Measurements from ENCODE around the gene DGLUCY. TPM values are rescaled to one million over a fixed set of nuclear protein-coding genes. Genes with fewer than 3 reads are reported as not detected.
A peak's percentile ranks its signal among the peaks of the same experiment; 100 is the strongest.
"Not testable (repeated sequence)": the region's sequence is repeated elsewhere in the genome, so short reads cannot be mapped to it uniquely, and the experiment has no call there.

DGLUCY gene
- total RNA-seq, 2 donors from 2014 or later = 73.8 to 88.7 TPM

- Mint-ChIP-seq H3K36me3 (ENCODE audit: low read depth) (peaks cover 50% of the 10 kb centered on the region), H3K4me1 (peaks cover 14% of the 10 kb centered on the region)
- H3K4me3 Mint-ChIP-seq; H3K27me3 Mint-ChIP-seq; H3K9me3 Mint-ChIP-seq; H3K27ac Mint-ChIP-seq; ATAC-seq (replicated peaks): not testable (repeated sequence)
Observed at GRCh38 chr14:91156142-91156666, 42.3 kb downstream of the DGLUCY start.

- H3K4me3 Mint-ChIP-seq; H3K27ac Mint-ChIP-seq; ATAC-seq (replicated peaks); H3K9me3 Mint-ChIP-seq; H3K27me3 Mint-ChIP-seq: not testable (repeated sequence)
- Mint-ChIP-seq H3K4me1 (peaks cover 14% of the 10 kb centered on the region), H3K36me3 (ENCODE audit: low read depth) (peaks cover 56% of the 10 kb centered on the region)
Observed at GRCh38 chr14:91156877-91157276, 43.0 kb downstream of the DGLUCY start.

GRCh38 chr14:91158091-91158790 lies 44.4 kb downstream of the DGLUCY start:
- Mint-ChIP-seq H3K4me1 (peaks cover 14% of the 10 kb centered on the region), H3K9me3 (no peaks in the 10 kb centered on the region), H3K27me3 (no peaks in the 10 kb centered on the region), H3K27ac (peak overlapping the region; percentile 68), H3K36me3 (ENCODE audit: low read depth) (peaks cover 61% of the 10 kb centered on the region), H3K4me3 (no peak overlapping the region)
- ATAC-seq (replicated peaks) = no peak

- no peak overlapping the region for H3K4me3 Mint-ChIP-seq
- H3K36me3 Mint-ChIP-seq (ENCODE audit: low read depth) = peaks cover 69% of the 10 kb centered on the region
- no peak for ATAC-seq (replicated peaks)
- no peaks in the 10 kb centered on the region for H3K9me3 Mint-ChIP-seq
- no peaks in the 10 kb centered on the region for H3K27me3 Mint-ChIP-seq
- H3K4me1 Mint-ChIP-seq = peaks cover 14% of the 10 kb centered on the region
- H3K27ac Mint-ChIP-seq = peak overlapping the region; percentile 37
Observed at GRCh38 chr14:91159182-91159581, 45.3 kb downstream of the DGLUCY start.

GRCh38 chr14:91159906-91160305 lies 46.0 kb downstream of the DGLUCY start:
- H3K27ac Mint-ChIP-seq = peak overlapping the region; percentile 37
- peaks cover 76% of the 10 kb centered on the region for H3K36me3 Mint-ChIP-seq (ENCODE audit: low read depth)
- H3K27me3 Mint-ChIP-seq = no peaks in the 10 kb centered on the region
- no peak for ATAC-seq (replicated peaks)
- peaks cover 10% of the 10 kb centered on the region for H3K4me1 Mint-ChIP-seq
- no peaks in the 10 kb centered on the region for H3K9me3 Mint-ChIP-seq
- no peak overlapping the region for H3K4me3 Mint-ChIP-seq

- ATAC-seq (replicated peaks) = no peak
- Mint-ChIP-seq H3K9me3 (no peaks in the 10 kb centered on the region), H3K36me3 (ENCODE audit: low read depth) (peaks cover 99% of the 10 kb centered on the region), H3K27ac (no peak overlapping the region), H3K27me3 (no peaks in the 10 kb centered on the region), H3K4me3 (no peak overlapping the region), H3K4me1 (no peaks in the 10 kb centered on the region)
Observed at GRCh38 chr14:91163316-91163715, 49.4 kb downstream of the DGLUCY start.

- Mint-ChIP-seq H3K4me1 (no peaks in the 10 kb centered on the region), H3K9me3 (no peaks in the 10 kb centered on the region), H3K27me3 (no peaks in the 10 kb centered on the region), H3K27ac (peak overlapping the region; percentile 81), H3K4me3 (no peak overlapping the region), H3K36me3 (ENCODE audit: low read depth) (peaks cover 95% of the 10 kb centered on the region)
- no peak for ATAC-seq (replicated peaks)
Observed at GRCh38 chr14:91164676-91165075, 50.8 kb downstream of the DGLUCY start.

GRCh38 chr14:91167380-91167770 lies 53.5 kb downstream of the DGLUCY start:
- Mint-ChIP-seq H3K36me3 (ENCODE audit: low read depth) (peaks cover 79% of the 10 kb centered on the region), H3K27ac (peak overlapping the region; percentile 27), H3K9me3 (no peaks in the 10 kb centered on the region), H3K4me1 (no peaks in the 10 kb centered on the region), H3K27me3 (no peaks in the 10 kb centered on the region), H3K4me3 (no peak overlapping the region)
- no peak for ATAC-seq (replicated peaks)

GRCh38 chr14:91169951-91170350 lies 56.1 kb downstream of the DGLUCY start:
- no peaks in the 10 kb centered on the region for H3K27me3 Mint-ChIP-seq
- peaks cover 5% of the 10 kb centered on the region for H3K4me1 Mint-ChIP-seq
- no peak for ATAC-seq (replicated peaks)
- peaks cover 70% of the 10 kb centered on the region for H3K36me3 Mint-ChIP-seq (ENCODE audit: low read depth)
- no peak overlapping the region for H3K27ac Mint-ChIP-seq
- no peaks in the 10 kb centered on the region for H3K9me3 Mint-ChIP-seq
- H3K4me3 Mint-ChIP-seq = no peak overlapping the region

GRCh38 chr14:91170504-91171121 lies 56.7 kb downstream of the DGLUCY start:
- Mint-ChIP-seq H3K4me1 (peaks cover 5% of the 10 kb centered on the region), H3K4me3 (no peak overlapping the region), H3K27ac (no peak overlapping the region), H3K9me3 (no peaks in the 10 kb centered on the region), H3K36me3 (ENCODE audit: low read depth) (peaks cover 70% of the 10 kb centered on the region), H3K27me3 (no peaks in the 10 kb centered on the region)
- no peak for ATAC-seq (replicated peaks)

- no peak overlapping the region for H3K4me3 Mint-ChIP-seq
- H3K27me3 Mint-ChIP-seq = no peaks in the 10 kb centered on the region
- H3K9me3 Mint-ChIP-seq = no peaks in the 10 kb centered on the region
- peak overlapping the region; percentile 56 for H3K27ac Mint-ChIP-seq
- peaks cover 69% of the 10 kb centered on the region for H3K36me3 Mint-ChIP-seq (ENCODE audit: low read depth)
- ATAC-seq (replicated peaks) = no peak
- peaks cover 5% of the 10 kb centered on the region for H3K4me1 Mint-ChIP-seq
Observed at GRCh38 chr14:91171291-91171690, 57.4 kb downstream of the DGLUCY start.

GRCh38 chr14:91173221-91173670 lies 59.4 kb downstream of the DGLUCY start:
- Mint-ChIP-seq H3K9me3 (no peaks in the 10 kb centered on the region), H3K4me1 (peaks cover 16% of the 10 kb centered on the region), H3K4me3 (no peak overlapping the region), H3K27ac (no peak overlapping the region), H3K27me3 (no peaks in the 10 kb centered on the region), H3K36me3 (ENCODE audit: low read depth) (peaks cover 64% of the 10 kb centered on the region)
- peak; percentile 71 for ATAC-seq (replicated peaks)

GRCh38 chr14:91173904-91174303 lies 60.0 kb downstream of the DGLUCY start:
- ATAC-seq (replicated peaks) = no peak
- Mint-ChIP-seq H3K27ac (no peak overlapping the region), H3K36me3 (ENCODE audit: low read depth) (peaks cover 60% of the 10 kb centered on the region)

GRCh38 chr14:91175291-91176201 lies 61.7 kb downstream of the DGLUCY start:
- ATAC-seq (replicated peaks) = no peak

More at GRCh38 chr14:91173904-91174303, 60.0 kb downstream of the DGLUCY start:
- H3K27me3 Mint-ChIP-seq = no peaks in the 10 kb centered on the region
- no peak overlapping the region for H3K4me3 Mint-ChIP-seq
- no peaks in the 10 kb centered on the region for H3K9me3 Mint-ChIP-seq
- H3K4me1 Mint-ChIP-seq = peaks cover 16% of the 10 kb centered on the region

More at GRCh38 chr14:91175291-91176201, 61.7 kb downstream of the DGLUCY start:
- Mint-ChIP-seq H3K4me1 (peaks cover 16% of the 10 kb centered on the region), H3K9me3 (no peaks in the 10 kb centered on the region), H3K4me3 (no peak overlapping the region), H3K27me3 (no peaks in the 10 kb centered on the region), H3K27ac (peak overlapping the region; percentile 63), H3K36me3 (ENCODE audit: low read depth) (peaks cover 56% of the 10 kb centered on the region)
